CD4-positive, alpha-beta T cell (primary cell): ENCODE data around the gene TCF7. TPM values are rescaled to one million over a fixed set of nuclear protein-coding genes. Genes with fewer than 3 reads are reported as not detected.

Experiments used
- ATAC-seq: fragments of 200-7000 bp; cut with Tn5 transposase; one replicate; pipeline ENCODE4 v1.10.0; 2022; ENCODE audit warnings: mild to moderate bottlenecking; ENCODE audit not compliant: poor library complexity
- CTCF ChIA-PET: fragments of 350-600 bp; sonication (Branson Sonifier 250); formaldehyde crosslinking; loops from one replicate; lab custom pipeline; 2021; ENCODE audit warnings: antibody characterized with exemption, inconsistent platforms; lab: Charles Lee
- POLR2A ChIA-PET: fragments of 350-600 bp; sonication (Branson Sonifier 250); formaldehyde crosslinking; loops from one replicate; lab custom pipeline; 2021; ENCODE audit warnings: antibody characterized with exemption, inconsistent platforms; lab: Charles Lee
- DNase-seq, 14 experiments: peaks; one replicate each; pipeline ENCODE4 v3.0.0-alpha.2; 2013 to 2020; ENCODE audit warnings: mixed read lengths in 2 of 14
- H3K27ac ChIP-seq, 2 donors: one replicate each; pipeline versions ENCODE4 v1.5.1 to v1.7.0; 2013; ENCODE audit warnings: low read length in 2 of 2, low read depth in 1 of 2, mild to moderate bottlenecking in 1 of 2
- H3K27me3 ChIP-seq, 2 experiments: 1 replicate in 1 of 2; 2 replicates in 1 of 2; pipeline versions ENCODE4 v1.6.1 to v1.7.0; 2013; ENCODE audit warnings: low read length in 2 of 2, control low read depth in 1 of 2, mild to moderate bottlenecking in 1 of 2, moderate library complexity in 1 of 2; ENCODE audit not compliant: insufficient read depth in 2 of 2, control insufficient read depth in 1 of 2
- H3K36me3 ChIP-seq: one replicate; pipeline ENCODE4 v1.6.1; 2013; ENCODE audit warnings: low read length, control low read depth; ENCODE audit not compliant: insufficient read depth
- H3K4me1 ChIP-seq: one replicate; pipeline ENCODE4 v1.6.1; 2013; ENCODE audit warnings: low read length, control low read depth; ENCODE audit not compliant: insufficient read depth
- H3K4me3 ChIP-seq: one replicate; pipeline ENCODE4 v1.5.1; 2013; ENCODE audit warnings: mild to moderate bottlenecking, low read length, moderate library complexity
- H3K9me3 ChIP-seq, 2 experiments: 1 replicate in 1 of 2; 2 replicates in 1 of 2; pipeline versions ENCODE4 v1.6.1 to v1.7.0; 2013; ENCODE audit warnings: low read length in 2 of 2, mild to moderate bottlenecking in 2 of 2, control low read depth in 1 of 2, moderate library complexity in 1 of 2; ENCODE audit not compliant: control insufficient read depth in 1 of 2, insufficient read depth in 1 of 2
- H3K27ac Mint-ChIP-seq: one replicate; pipeline ENCODE4 v1.8.0; 2020; ENCODE audit warnings: mixed read lengths
- H3K27me3 Mint-ChIP-seq: one replicate; pipeline ENCODE4 v1.8.0; 2021; ENCODE audit warnings: mixed read lengths
- H3K36me3 Mint-ChIP-seq: one replicate; pipeline ENCODE4 v1.8.0; 2021; ENCODE audit warnings: low read depth, mixed read lengths
- H3K4me1 Mint-ChIP-seq: one replicate; pipeline ENCODE4 v1.8.0; 2021; ENCODE audit warnings: low read depth, mixed read lengths
- H3K4me3 Mint-ChIP-seq: one replicate; pipeline ENCODE4 v1.8.0; 2020; ENCODE audit warnings: mild to moderate bottlenecking, mixed read lengths
- H3K9me3 Mint-ChIP-seq: one replicate; pipeline ENCODE4 v1.8.0; 2020; ENCODE audit warnings: mixed read lengths
- CTCF ChIP-seq: fragments of 200-600 bp; IDR thresholded peaks from one replicate; pipeline ENCODE4 v1.8.0; 2022; ENCODE audit warnings: antibody characterized with exemption, mild to moderate bottlenecking
- intact Hi-C, 2 experiments: fragments of 100-400 bp; cut with DNase I in 1 of 2; cut with micrococcal nuclease in 1 of 2; formaldehyde crosslinking; loops; one replicate each; pipeline versions ENCODE4 v1.15.1 to v1.9.0; 2023 to 2025; cut with DNase I, micrococcal nuclease
- total RNA-seq, 174 experiments: library from RNA in 2 of 174; stranded (reverse) in 2 of 174; gene quantifications; one replicate each; pipeline ENCODE4 v1.2.3 and lab custom pipeline; 2021 to 2026

The TCF7 gene
- total RNA-seq, 2 experiments from 2014 or later: 480 to 493 TPM

DNA sequence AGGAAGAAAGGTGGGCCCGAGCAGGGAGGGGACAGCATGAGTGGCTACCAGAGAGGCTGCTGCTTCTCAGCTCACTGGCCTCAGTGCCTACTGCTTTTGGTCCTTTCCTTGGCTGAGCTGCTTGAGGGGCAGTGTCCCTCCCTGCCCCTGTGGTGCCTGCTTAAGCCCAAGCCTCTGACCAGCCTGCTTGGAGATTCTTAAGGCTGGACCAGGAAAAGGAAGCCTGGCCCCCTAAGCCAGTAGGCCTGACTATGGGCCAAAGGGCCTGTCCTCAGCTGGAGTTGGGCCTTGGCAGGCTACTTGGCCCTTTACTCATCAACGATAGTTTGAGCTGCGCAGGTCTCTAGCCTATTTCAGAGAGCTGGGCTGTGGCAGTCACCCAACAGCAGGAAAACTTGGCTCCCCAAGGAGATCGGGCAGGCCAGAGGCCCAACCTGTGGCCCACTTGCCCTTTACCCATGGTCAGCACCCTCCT, 24.9 kb downstream of the TCF7 start:
- CTCF ChIA-PET: interaction anchor here (0.7 to 8.3 kb wide), 5 partner anchors 20 to 113 kb away, joined by 3 to 114 read pairs (median 9); no protein-coding TSS in a partner anchor
- peak overlapping the region; percentile 98 for H3K27ac Mint-ChIP-seq
- peak overlapping the region; percentile 60 for H3K4me3 Mint-ChIP-seq
- intact Hi-C loops: no loop called here
- no peaks in the 10 kb centered on the region for H3K27me3 ChIP-seq
- POLR2A ChIA-PET: interaction anchor here (1.3 to 24.9 kb wide), 3 partner anchors 10 to 134 kb away, joined by 5 to 350 read pairs (median 184); partner anchors contain the start of gene VDAC1
- H3K9me3 Mint-ChIP-seq: no peaks in the 10 kb centered on the region
- H3K4me1 Mint-ChIP-seq: peaks cover 81% of the 10 kb centered on the region
- peaks cover 100% of the 10 kb centered on the region for H3K36me3 Mint-ChIP-seq
- no peaks in the 10 kb centered on the region for H3K9me3 ChIP-seq
- no peak for TF ChIP-seq CTCF
- DNase-seq: peak in 5 of 14 experiments; percentile 0 to 22 (median 1)
- peaks cover 97% of the 10 kb centered on the region for H3K36me3 ChIP-seq
- no peak for ATAC-seq
- no peak overlapping the region for H3K4me3 ChIP-seq
- peak overlapping the region; percentile 57 to 96 for H3K27ac ChIP-seq
- peaks cover 82% of the 10 kb centered on the region for H3K4me1 ChIP-seq
- H3K27me3 Mint-ChIP-seq: no peaks in the 10 kb centered on the region

GRCh38 chr5:134139891-134140469, 25.5 kb downstream of the TCF7 start:
- Mint-ChIP-seq H3K36me3 (peaks cover 100% of the 10 kb centered on the region), H3K4me1 (peaks cover 81% of the 10 kb centered on the region), H3K4me3 (peak overlapping the region; percentile 21), H3K9me3 (no peaks in the 10 kb centered on the region), H3K27ac (peak overlapping the region; percentile 98), H3K27me3 (no peaks in the 10 kb centered on the region)
- Histone ChIP-seq H3K27me3 (no peaks in the 10 kb centered on the region), H3K4me1 (peaks cover 79% of the 10 kb centered on the region), H3K9me3 (no peaks in the 10 kb centered on the region), H3K4me3 (no peak overlapping the region), H3K36me3 (peaks cover 97% of the 10 kb centered on the region), H3K27ac (peak overlapping the region; percentile 57 to 96)
- ATAC-seq (no peak), DNase-seq (peak in 6 of 14 experiments; percentile 0 to 23 (median 2))
- no peak for TF ChIP-seq CTCF
- ChIA-PET POLR2A (interaction anchor here (0.8 to 24.9 kb wide), 7 partner anchors 8 to 135 kb away, joined by 3 to 350 read pairs (median 5); partner anchors contain the start of genes SKP1 and VDAC1), CTCF (interaction anchor here (0.8 to 8.3 kb wide), 23 partner anchors 8 to 113 kb away, joined by 3 to 114 read pairs (median 7); no protein-coding TSS in a partner anchor)
- intact Hi-C loops: loop anchor here in 1 of 2 experiments (1.0 to 2.0 kb wide), 2 partner anchors 37 to 101 kb away; no protein-coding TSS in a partner anchor

DNA sequence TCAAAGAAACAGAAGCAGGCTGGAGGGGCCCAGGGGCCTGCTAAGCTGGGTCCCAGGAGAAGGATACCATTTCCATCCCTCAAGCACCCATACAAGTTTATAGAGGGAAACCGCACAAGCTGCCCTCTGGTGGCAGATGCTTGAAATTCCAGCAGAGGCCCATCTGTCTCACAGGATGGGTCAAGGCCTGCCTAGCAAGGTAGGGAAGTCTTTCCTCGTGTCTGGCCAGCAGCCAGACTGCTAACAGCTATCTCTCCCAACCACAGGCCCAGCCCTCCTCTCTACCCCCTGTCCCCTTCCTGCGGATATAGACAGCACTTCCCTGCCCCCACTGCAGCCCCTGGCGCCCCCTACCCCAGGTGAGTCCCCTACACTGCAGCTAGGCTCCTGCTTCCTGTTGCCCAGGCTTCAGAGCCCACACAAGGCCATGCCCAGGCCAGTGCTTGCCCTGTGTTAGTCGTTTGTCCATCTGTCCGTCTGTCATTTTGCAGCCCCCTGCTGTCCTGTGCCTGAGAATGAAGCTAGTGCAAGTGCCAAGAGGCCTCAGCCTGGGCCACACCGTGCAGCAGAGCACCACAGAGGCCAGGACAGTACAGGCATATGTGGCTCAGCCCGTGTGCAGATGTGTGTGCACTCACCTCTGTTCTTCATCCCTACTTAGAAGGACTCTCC, 26.2 kb downstream of the TCF7 start:
- Histone ChIP-seq H3K4me3 (no peak overlapping the region), H3K9me3 (no peaks in the 10 kb centered on the region), H3K27ac (peak overlapping the region; percentile 57 to 96), H3K4me1 (peaks cover 79% of the 10 kb centered on the region), H3K27me3 (no peaks in the 10 kb centered on the region), H3K36me3 (peaks cover 97% of the 10 kb centered on the region)
- peak; percentile 72 for TF ChIP-seq CTCF
- Mint-ChIP-seq H3K27ac (peak overlapping the region; percentile 98), H3K4me1 (peaks cover 80% of the 10 kb centered on the region), H3K9me3 (no peaks in the 10 kb centered on the region), H3K27me3 (no peaks in the 10 kb centered on the region), H3K36me3 (peaks cover 100% of the 10 kb centered on the region), H3K4me3 (peak overlapping the region; percentile 36)
- intact Hi-C loops: loop anchor here in 1 of 2 experiments (1.0 to 2.0 kb wide), 2 partner anchors 38 to 101 kb away; no protein-coding TSS in a partner anchor
- ChIA-PET POLR2A (interaction anchor here (0.8 to 24.9 kb wide), 7 partner anchors 9 to 136 kb away, joined by 3 to 350 read pairs (median 5); partner anchors contain the start of genes SKP1 and VDAC1), CTCF (interaction anchor here (0.8 to 8.3 kb wide), 23 partner anchors 9 to 114 kb away, joined by 3 to 114 read pairs (median 7); no protein-coding TSS in a partner anchor)
- DNase-seq (peak in 13 of 14 experiments; percentile 43 to 81 (median 54)), ATAC-seq (peak; percentile 49)
